ENCODE measurements around the gene CRYBB1.

GRCh38 chr22:26592421-26592891 is 25.4 kb downstream of the CRYBB1 start:
- TF ChIP-seq POLR2A (IDR thresholded peaks at IDR 0.05) (no peak), CTCF (IDR thresholded peaks at IDR 0.05) (no peak)
